Colonic mucosa (tissue), 4 donors: ENCODE data around the gene SGSH. TPM values are rescaled to one million over a fixed set of nuclear protein-coding genes. Genes with fewer than 3 reads are reported as not detected.
A peak's percentile ranks its signal among the peaks of the same experiment; 100 is the strongest.

Source experiments
- DNase-seq: peaks from one replicate; pipeline ENCODE4 v3.0.0-alpha.2; 2020
- H3K27ac ChIP-seq: fragments of 200-600 bp; one replicate; pipeline ENCODE4 v1.8.0; 2021
- H3K27me3 ChIP-seq: fragments of 200-600 bp; one replicate; pipeline ENCODE4 v1.8.0; 2021
- H3K36me3 ChIP-seq: fragments of 200-600 bp; one replicate; pipeline ENCODE4 v1.8.0; 2021
- H3K4me1 ChIP-seq: fragments of 200-600 bp; one replicate; pipeline ENCODE4 v1.8.0; 2021; ENCODE audit warnings: mild to moderate bottlenecking
- H3K4me3 ChIP-seq: fragments of 200-600 bp; one replicate; pipeline ENCODE4 v1.8.0; 2021
- H3K9ac ChIP-seq, 2 donors: one replicate each; pipeline ENCODE4 v1.7.0; 2013; ENCODE audit warnings: control low read depth in 2 of 2, low read depth in 2 of 2, low read length in 2 of 2
- H3K9me3 ChIP-seq: fragments of 200-600 bp; one replicate; pipeline ENCODE4 v1.8.0; 2021
- CTCF ChIP-seq: fragments of 200-600 bp; IDR thresholded peaks from one replicate; pipeline ENCODE4 v1.8.0; 2022; ENCODE audit warnings: antibody characterized with exemption, mild to moderate bottlenecking
- intact Hi-C: fragments of 100-400 bp; cut with DNase I; formaldehyde crosslinking; loops from one replicate; pipeline ENCODE4 v1.14.1; 2022
- total RNA-seq, 2 donors: library from RNA; stranded (reverse); fragmentation: NEBNext Ultra II Directional in 1 of 2; extraction: Animal tissue kit (Norgen Biotek cat#: 25700) in 1 of 2; gene quantifications; one replicate each; pipeline ENCODE4 v1.2.1, GENCODE V29; 2021
- donor health status: healthy.
- donor health status: DM: no; HTN: no; CAD: no.
- donor health status: DM: no; HTN: no; CAD: no.

The SGSH gene
- total RNA-seq, 2 donors from 2014 or later = 40.3 to 43.1 TPM

GRCh38 chr17:80264205-80265075, 44.3 kb upstream of the SGSH start:
- peaks cover 7% of the 10 kb centered on the region for H3K4me1 ChIP-seq
- no peaks in the 10 kb centered on the region for H3K9me3 ChIP-seq
- peak overlapping the region; percentile 99 for H3K27ac ChIP-seq
- DNase-seq = no peak
- H3K36me3 ChIP-seq = no peaks in the 10 kb centered on the region
- TF ChIP-seq CTCF = no peak
- H3K9ac ChIP-seq = peak overlapping the region; percentile 31 to 77
- intact Hi-C loops = no loop called here
- no peaks in the 10 kb centered on the region for H3K27me3 ChIP-seq
- peak overlapping the region; percentile 48 for H3K4me3 ChIP-seq

- Histone ChIP-seq H3K9ac (peak overlapping the region; percentile 32 to 77), H3K27me3 (no peaks in the 10 kb centered on the region), H3K9me3 (no peaks in the 10 kb centered on the region), H3K4me3 (peak overlapping the region; percentile 48), H3K4me1 (peaks cover 12% of the 10 kb centered on the region), H3K36me3 (no peaks in the 10 kb centered on the region), H3K27ac (peak overlapping the region; percentile 99)
- intact Hi-C loops = no loop called here
- TF ChIP-seq CTCF = no peak
- peak; percentile 95 for DNase-seq
These were observed 43.4 kb upstream of the SGSH start for GRCh38 chr17:80263253-80264204.

- no peaks in the 10 kb centered on the region for H3K27me3 ChIP-seq
- no peaks in the 10 kb centered on the region for H3K36me3 ChIP-seq
- intact Hi-C loops = no loop called here
- DNase-seq = no peak
- peak overlapping the region; percentile 99 for H3K27ac ChIP-seq
- peaks cover 12% of the 10 kb centered on the region for H3K4me1 ChIP-seq
- H3K4me3 ChIP-seq = peak overlapping the region; percentile 48
- no peaks in the 10 kb centered on the region for H3K9me3 ChIP-seq
- TF ChIP-seq CTCF = no peak
- H3K9ac ChIP-seq = peak overlapping the region; percentile 32 to 77
These were observed 42.7 kb upstream of the SGSH start for GRCh38 chr17:80262775-80263244.

- Histone ChIP-seq H3K27me3 (no peaks in the 10 kb centered on the region), H3K36me3 (no peaks in the 10 kb centered on the region), H3K9me3 (no peaks in the 10 kb centered on the region), H3K4me1 (peaks cover 15% of the 10 kb centered on the region), H3K9ac (peak overlapping the region in 1 of 2 donors; percentile 77), H3K4me3 (peak overlapping the region; percentile 90), H3K27ac (peak overlapping the region; percentile 99)
- DNase-seq = no peak
- TF ChIP-seq CTCF = no peak
- intact Hi-C loops = no loop called here
These were observed 42.2 kb upstream of the SGSH start for GRCh38 chr17:80262291-80262690.

GRCh38 chr17:80261895-80262279, 41.8 kb upstream of the SGSH start:
- intact Hi-C loops = no loop called here
- no peak for DNase-seq
- Histone ChIP-seq H3K4me3 (peak overlapping the region; percentile 90), H3K27ac (peak overlapping the region; percentile 99), H3K4me1 (peaks cover 15% of the 10 kb centered on the region), H3K36me3 (no peaks in the 10 kb centered on the region), H3K9ac (peak overlapping the region; percentile 90 to 91), H3K27me3 (no peaks in the 10 kb centered on the region), H3K9me3 (no peaks in the 10 kb centered on the region)
- TF ChIP-seq CTCF = no peak
